Type B pancreatic cell (in vitro differentiated cells): ENCODE results near the gene PRKCI. TPM values are rescaled to one million over a fixed set of nuclear protein-coding genes. Genes with fewer than 3 reads are reported as not detected.
"Not testable (repeated sequence)": the region's sequence is repeated elsewhere in the genome, so short reads cannot be mapped to it uniquely, and the experiment has no call there.

Experiments
- DNase-seq: peaks from one replicate; pipeline ENCODE4 v3.0.0; 2021; ENCODE audit warnings: mixed read lengths; ENCODE audit not compliant: unreplicated experiment; ENCODE audit errors: extremely low spot score
- H3K27ac Mint-ChIP-seq: 2 replicates; pipeline ENCODE4 v1.8.0; 2021; ENCODE audit warnings: mild to moderate bottlenecking, mixed read lengths
- H3K27me3 Mint-ChIP-seq: 2 replicates; pipeline ENCODE4 v1.8.0; 2021; ENCODE audit warnings: mixed read lengths
- H3K36me3 Mint-ChIP-seq: 2 replicates; pipeline ENCODE4 v1.8.0; 2021; ENCODE audit warnings: mixed read lengths
- H3K4me1 Mint-ChIP-seq: one replicate; pipeline ENCODE4 v1.8.0; 2021; ENCODE audit warnings: mixed read lengths; ENCODE audit not compliant: unreplicated experiment
- H3K4me3 Mint-ChIP-seq: 2 replicates; pipeline ENCODE4 v1.8.0; 2021; ENCODE audit warnings: mild to moderate bottlenecking, mixed read lengths
- H3K9me3 Mint-ChIP-seq: 2 replicates; pipeline ENCODE4 v1.8.0; 2021; ENCODE audit warnings: mixed read lengths
- CTCF ChIP-seq: fragments of 200-600 bp; sonication (generic); conservative IDR thresholded peaks from 2 replicates; pipeline ENCODE4 v1.5.0; 2021; ENCODE audit warnings: antibody characterized with exemption, mild to moderate bottlenecking
- total RNA-seq: library from RNA; stranded (reverse); gene quantifications from 2 replicates; pipeline ENCODE4 v1.2.1, GENCODE V29; 2021; ENCODE audit warnings: low replicate concordance

Gene PRKCI
- total RNA-seq, 1 donor from 2014 or later = 47.3 TPM

GRCh38 chr3:170267793-170268192, 45.6 kb downstream of the PRKCI start:
- no peak overlapping the region for H3K4me3 Mint-ChIP-seq
- no peaks in the 10 kb centered on the region for H3K9me3 Mint-ChIP-seq
- no peak for DNase-seq
- no peaks in the 10 kb centered on the region for H3K27me3 Mint-ChIP-seq
- H3K4me1 Mint-ChIP-seq = no peaks in the 10 kb centered on the region
- peaks cover 26% of the 10 kb centered on the region for H3K36me3 Mint-ChIP-seq
- TF ChIP-seq CTCF = no peak
- H3K27ac Mint-ChIP-seq = no peak overlapping the region

- H3K9me3 Mint-ChIP-seq, H3K4me3 Mint-ChIP-seq, H3K4me1 Mint-ChIP-seq, DNase-seq, H3K27me3 Mint-ChIP-seq, H3K27ac Mint-ChIP-seq: not testable (repeated sequence)
- peaks cover 27% of the 10 kb centered on the region for H3K36me3 Mint-ChIP-seq
Observed at GRCh38 chr3:170269673-170270254, 47.5 kb downstream of the PRKCI start.

- Mint-ChIP-seq H3K36me3 (peaks cover 25% of the 10 kb centered on the region), H3K27ac (no peak overlapping the region), H3K4me3 (no peak overlapping the region), H3K9me3 (no peaks in the 10 kb centered on the region), H3K4me1 (no peaks in the 10 kb centered on the region), H3K27me3 (no peaks in the 10 kb centered on the region)
- no peak for DNase-seq
- no peak for TF ChIP-seq CTCF
Observed at GRCh38 chr3:170270282-170270881, 48.2 kb downstream of the PRKCI start.

GRCh38 chr3:170274641-170275040, 52.4 kb downstream of the PRKCI start:
- H3K4me3 Mint-ChIP-seq = no peak overlapping the region
- no peaks in the 10 kb centered on the region for H3K4me1 Mint-ChIP-seq
- no peak for TF ChIP-seq CTCF
- H3K27ac Mint-ChIP-seq = no peak overlapping the region
- no peaks in the 10 kb centered on the region for H3K27me3 Mint-ChIP-seq
- no peak for DNase-seq
- no peaks in the 10 kb centered on the region for H3K9me3 Mint-ChIP-seq
- peaks cover 43% of the 10 kb centered on the region for H3K36me3 Mint-ChIP-seq

- peaks cover 49% of the 10 kb centered on the region for H3K36me3 Mint-ChIP-seq
- no peaks in the 10 kb centered on the region for H3K9me3 Mint-ChIP-seq
- no peak overlapping the region for H3K4me3 Mint-ChIP-seq
- no peaks in the 10 kb centered on the region for H3K4me1 Mint-ChIP-seq
- no peak overlapping the region for H3K27ac Mint-ChIP-seq
- TF ChIP-seq CTCF = no peak
- no peak for DNase-seq
- no peaks in the 10 kb centered on the region for H3K27me3 Mint-ChIP-seq
Observed at GRCh38 chr3:170275832-170276231, 53.6 kb downstream of the PRKCI start.

- DNase-seq, H3K4me1 Mint-ChIP-seq, H3K27me3 Mint-ChIP-seq, H3K4me3 Mint-ChIP-seq, H3K27ac Mint-ChIP-seq, H3K9me3 Mint-ChIP-seq: not testable (repeated sequence)
- H3K36me3 Mint-ChIP-seq = peaks cover 52% of the 10 kb centered on the region
Observed at GRCh38 chr3:170277311-170277710, 55.1 kb downstream of the PRKCI start.
